GM12892 (cell line): ENCODE data around the gene CAMK1D.

Source experiments
- POLR2A ChIP-seq: IDR thresholded peaks from 2 replicates; pipeline ENCODE4 v1.6.1; 2011; ENCODE audit warnings: low read depth, low read length, control low read depth
- TAF1 ChIP-seq: IDR thresholded peaks from 2 replicates; pipeline ENCODE4 v1.6.1; 2011; ENCODE audit warnings: low read depth, mild to moderate bottlenecking, control low read depth, low read length, borderline replicate concordance

DNA sequence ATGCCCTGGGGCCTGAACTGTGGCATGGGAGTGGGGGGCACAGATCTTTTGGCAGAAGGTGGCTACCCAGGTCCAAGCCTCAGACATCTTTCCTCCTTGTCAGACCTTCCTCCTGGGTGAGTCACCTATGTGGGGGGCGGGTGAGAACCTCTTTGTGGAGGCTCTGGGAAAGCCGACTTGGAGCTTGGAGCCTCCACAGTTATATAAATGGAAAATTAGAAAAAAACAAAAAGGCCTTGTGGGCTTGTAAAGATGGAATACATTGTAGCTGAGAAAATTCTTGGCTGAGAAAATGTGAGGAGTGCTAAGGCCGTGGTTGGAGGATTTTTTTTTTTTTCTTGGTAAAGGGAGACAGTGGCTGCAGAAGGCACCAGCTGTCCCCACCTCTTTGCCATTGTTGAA is 359.7 kb downstream of the CAMK1D start:
- TF ChIP-seq TAF1 (no peak), POLR2A (no peak)
